ENCODE measurements around the gene KIF1A.

Gene KIF1A

DNA sequence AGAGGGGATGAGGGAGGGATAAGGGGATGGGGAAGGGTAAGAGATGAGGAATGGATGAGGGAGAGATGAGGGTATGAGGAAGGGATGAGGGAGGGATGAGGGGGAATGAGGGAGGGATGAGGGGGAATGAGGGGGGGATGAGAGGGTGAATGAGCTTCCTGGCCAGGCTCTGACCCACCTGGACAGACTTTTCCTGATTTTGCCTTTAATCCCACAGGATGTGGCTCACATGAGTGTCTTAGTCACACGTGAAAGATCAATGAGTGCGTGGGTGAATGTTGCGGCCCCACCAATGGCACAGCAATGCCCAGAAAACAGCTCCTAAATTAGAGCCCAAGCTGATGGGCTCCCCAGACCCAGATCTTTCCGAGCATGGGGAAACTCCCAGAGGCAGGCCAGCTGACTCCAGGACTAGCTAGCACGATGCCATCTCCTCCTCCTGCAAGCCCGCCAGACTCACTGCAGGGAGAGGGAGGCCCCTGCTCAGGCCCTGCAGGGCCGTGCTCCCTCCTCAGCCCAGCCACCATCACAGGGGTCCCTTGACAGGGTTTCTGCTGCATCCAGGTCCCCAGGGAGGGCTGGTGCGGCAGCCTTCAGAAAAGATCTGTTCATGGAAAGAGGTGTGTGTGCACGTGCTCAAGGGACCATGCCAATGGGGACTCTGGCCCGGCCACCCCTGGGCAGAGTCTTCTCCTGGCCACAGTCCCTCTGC, 87.0 kb downstream of the KIF1A start:
- no peak for DNase-seq

DNA sequence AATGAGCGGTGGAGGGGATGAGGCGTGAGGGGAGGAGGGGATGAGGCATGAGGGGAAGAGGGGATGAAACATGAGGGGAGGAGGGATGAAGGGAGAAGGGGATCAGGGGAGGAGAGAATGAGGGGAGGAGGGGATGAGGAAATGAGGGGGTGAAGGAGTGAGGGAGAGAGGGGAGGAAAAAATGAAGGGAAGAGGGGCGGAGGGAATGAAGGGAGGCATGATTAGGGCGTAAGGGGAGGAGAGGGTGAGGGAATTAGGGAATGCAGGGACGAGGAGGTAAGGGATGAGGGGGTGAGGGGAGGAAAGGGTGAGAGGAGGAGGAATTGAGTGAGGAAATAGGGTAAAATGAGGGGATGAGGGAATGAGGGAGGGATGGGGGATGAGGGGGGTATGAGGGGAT, 87.8 kb downstream of the KIF1A start:
- DNase-seq = no peak

DNA sequence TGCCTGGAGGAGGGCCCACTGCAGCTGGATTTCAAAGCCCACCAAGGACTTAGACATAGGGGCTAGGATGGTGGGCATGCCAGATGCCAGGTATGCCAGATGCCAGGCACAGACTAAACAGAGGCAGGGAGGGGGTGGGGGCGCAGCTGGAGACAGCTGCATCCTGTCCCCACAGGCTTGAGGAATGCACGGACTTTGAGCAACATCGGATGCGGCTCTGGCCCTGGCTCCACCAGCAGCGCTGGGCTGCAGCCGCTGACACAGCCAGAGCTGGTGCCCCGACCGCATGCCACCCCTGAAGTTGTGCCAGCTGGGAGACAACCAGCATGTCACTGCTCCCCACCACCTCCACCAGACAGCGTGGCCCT, 88.9 kb downstream of the KIF1A start:
- DNase-seq = no peak

DNA sequence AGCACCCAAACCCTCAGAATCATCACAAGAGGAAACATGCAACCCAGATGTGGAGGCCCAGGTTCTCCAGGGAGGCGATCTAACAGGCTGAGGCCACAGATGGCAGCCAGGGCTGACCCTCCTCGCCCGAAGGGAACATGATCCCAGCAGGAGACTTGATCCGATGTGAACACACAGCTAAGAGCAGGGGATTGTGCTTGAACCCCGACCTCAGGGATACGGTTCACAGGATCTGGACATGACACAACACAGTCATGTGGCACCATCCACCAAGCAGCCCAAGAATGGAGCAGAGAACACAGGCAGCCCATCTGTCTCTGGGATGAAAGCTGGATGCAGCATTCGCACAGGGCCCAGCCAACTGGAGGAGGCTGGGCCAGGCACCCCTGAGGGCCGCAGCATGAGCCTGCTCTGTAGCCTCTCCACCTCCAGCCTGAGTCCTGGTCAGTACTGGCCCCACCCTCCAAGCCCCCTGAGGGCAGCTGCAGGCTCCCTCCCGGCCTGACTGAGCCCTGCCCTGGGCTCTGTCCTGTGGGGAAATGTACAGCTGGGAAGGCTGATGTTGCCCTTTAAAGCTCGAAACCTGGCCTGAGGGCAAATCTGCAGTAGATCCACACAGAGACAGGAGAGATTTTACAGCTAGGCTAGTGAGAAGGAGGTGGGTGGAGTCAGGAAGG, 89.4 kb downstream of the KIF1A start:
- DNase-seq = no peak

DNA sequence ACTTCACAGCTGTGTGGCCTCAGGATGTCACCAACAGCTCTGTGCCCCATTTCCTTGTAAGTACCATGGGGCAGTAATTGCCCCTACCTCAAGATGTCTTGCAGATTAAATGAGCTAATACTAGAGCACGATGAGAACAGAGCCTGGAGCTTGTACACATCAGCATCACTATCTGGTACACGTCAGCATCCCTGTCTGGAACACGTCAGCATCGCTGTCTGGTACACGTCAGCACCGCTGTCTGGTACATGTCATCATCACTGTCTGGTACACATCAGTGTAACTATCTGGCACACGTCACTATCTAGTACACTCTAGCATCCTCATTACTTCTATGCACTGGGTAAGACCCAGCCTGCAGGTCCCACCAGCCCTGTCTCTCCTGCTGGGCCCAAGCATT, 91.2 kb downstream of the KIF1A start:
- DNase-seq = no peak

DNA sequence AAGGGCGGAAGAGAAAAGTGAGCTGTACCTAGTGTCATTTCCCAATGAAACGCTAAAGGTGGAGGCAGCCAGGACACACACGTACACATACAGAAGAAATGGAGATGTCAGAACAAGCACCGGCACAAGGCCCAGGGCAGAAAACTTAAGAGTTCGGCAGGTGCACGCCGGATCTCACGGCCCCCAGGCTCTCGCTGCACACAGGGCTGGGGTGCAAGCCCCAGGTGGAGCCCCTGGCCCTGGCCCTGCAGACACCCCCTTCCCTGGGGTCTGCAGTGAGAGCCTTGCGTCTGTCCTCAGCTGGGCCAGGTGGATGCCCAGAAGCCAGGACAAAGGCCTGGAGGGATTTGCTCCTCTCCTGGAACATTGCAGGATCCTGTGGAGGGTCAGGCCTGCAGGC, 91.7 kb downstream of the KIF1A start:
- DNase-seq = no peak

DNA sequence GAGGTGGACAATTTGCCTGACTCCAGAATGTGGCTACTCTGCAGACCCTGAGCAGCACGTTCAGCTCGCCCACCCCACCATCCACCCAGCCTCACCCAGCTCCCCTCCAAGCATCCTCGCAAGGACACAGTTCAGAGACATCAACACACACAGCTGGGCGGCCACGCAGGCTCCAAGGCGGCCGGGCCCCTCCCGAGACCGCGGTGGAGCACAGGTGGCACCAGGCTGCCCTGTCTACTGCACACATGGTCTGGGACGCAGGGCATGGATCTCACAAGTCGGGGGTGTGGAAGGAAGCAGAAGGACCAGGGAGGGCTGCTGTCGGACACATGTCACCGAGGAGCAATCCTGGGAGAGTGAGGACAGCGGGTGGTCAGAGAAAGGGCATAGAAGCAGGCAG, 92.1 kb downstream of the KIF1A start:
- DNase-seq = no peak

DNA sequence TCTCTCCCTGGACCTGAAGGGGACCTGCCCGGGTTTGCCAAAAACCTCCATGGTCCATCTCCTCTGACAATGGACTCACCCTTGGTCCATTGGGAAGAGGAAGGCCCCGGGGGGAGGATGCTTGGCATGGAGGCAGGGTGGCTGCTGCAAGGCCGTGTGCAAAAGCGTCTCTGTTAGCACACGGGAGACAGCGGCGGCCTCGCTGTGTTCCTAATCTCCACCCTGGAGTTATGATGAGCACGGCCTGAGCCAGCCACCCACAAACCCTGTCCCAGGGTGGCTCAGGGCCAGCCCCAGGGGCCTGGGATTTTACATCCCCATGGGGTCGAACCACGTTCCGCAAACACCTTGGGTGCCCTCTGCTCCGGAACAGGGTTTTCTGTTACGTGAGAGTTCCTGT, 92.6 kb downstream of the KIF1A start:
- DNase-seq = no peak

DNA sequence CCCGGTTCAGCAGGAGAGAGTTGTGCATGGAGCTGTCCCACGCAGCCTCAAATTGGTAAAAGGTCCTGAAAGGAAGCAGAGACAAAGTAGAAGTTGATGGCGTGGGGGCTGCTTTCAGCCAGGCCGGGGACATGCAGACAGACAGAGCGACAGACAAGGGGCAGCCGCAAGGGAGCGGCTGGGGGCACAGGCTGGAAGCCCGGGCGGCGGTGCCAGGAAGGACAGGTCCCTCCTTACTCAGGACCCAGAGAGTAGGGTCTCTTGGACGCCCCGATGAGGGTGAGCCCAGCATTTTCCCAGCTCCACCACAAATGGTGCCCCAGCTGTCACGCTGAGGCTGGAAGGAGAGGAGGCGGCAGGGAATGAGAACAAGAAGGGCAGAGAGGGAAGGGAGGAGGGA, 93.1 kb downstream of the KIF1A start:
- no peak for DNase-seq

DNA sequence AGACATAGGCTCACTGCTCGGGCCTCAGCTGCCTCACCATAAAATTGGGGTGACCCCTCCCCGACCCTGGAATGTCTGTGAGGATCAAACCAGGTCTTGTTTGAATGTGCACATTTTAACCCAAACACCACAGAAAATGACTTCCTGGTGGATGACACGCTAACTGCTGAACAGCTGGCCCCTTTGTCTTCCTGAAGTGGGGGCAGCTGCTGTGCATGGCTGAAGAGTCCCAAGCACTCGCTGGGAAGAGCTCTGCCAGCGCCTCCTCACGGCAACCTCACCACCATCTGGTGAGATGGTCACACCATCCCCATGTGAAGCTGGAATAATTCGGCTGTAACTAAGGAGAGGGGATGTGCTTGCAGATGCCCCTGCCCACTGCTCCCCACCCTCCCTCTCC, 94.3 kb downstream of the KIF1A start:
- no peak for DNase-seq

DNA sequence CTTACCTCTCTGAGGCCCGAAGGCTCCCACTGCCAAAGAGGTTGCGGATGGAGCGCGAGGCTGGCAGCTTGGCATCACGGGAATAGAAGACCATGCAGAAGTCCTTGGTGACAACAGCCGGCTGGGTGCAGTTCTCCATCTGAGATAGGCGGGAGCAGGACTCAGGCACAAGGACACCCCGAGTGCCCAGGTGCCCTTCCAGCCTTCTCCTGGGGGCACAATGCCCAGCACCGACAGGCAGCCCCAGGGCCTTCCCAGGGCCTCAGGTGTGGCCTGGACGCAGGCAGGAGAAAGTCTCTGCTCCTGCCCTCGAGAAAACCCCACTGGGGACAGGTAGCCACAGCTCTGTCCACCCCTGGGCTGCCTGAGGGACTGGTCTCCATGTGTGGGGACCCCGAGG, 94.8 kb downstream of the KIF1A start:
- DNase-seq = no peak

DNA sequence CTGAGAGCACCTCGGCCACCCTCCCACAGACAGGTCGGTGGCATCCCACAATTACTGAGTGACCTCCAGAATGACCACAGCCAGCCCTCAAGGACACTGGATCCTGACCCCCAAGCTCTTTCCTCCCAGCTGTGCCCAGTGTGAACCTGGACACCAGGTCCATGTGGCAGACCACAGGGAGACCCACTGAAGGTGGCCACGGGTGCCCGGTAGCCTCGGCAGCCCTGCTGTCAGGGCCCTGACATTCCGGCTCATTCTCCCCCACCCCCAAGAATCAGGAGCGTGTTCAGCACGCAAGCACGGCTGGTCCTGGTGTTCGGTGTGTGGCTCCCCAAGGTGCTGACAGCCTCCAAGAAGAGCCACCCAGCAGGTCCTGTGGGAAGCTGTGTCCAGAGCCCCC, 95.6 kb downstream of the KIF1A start:
- DNase-seq = no peak

DNA sequence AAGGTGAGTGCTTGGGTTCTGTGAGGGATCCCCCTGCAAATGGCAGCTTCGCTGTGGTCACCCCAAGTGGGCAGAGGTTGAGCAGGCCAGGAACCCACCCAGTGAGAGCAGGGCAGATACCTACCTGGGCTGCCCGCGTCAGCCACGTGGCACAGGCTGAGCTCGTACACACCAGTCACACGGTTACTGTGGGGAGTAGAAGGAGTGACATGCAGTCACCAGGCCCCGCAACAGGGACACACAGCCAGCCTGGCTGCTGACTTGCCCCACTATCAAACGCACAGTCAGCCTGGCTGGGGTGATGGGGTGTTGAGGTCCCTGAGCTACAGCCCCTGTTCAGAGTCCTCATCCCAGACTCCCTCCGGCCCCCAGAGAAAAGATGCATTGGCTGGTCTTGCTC, 96.2 kb downstream of the KIF1A start:
- no peak for DNase-seq

DNA sequence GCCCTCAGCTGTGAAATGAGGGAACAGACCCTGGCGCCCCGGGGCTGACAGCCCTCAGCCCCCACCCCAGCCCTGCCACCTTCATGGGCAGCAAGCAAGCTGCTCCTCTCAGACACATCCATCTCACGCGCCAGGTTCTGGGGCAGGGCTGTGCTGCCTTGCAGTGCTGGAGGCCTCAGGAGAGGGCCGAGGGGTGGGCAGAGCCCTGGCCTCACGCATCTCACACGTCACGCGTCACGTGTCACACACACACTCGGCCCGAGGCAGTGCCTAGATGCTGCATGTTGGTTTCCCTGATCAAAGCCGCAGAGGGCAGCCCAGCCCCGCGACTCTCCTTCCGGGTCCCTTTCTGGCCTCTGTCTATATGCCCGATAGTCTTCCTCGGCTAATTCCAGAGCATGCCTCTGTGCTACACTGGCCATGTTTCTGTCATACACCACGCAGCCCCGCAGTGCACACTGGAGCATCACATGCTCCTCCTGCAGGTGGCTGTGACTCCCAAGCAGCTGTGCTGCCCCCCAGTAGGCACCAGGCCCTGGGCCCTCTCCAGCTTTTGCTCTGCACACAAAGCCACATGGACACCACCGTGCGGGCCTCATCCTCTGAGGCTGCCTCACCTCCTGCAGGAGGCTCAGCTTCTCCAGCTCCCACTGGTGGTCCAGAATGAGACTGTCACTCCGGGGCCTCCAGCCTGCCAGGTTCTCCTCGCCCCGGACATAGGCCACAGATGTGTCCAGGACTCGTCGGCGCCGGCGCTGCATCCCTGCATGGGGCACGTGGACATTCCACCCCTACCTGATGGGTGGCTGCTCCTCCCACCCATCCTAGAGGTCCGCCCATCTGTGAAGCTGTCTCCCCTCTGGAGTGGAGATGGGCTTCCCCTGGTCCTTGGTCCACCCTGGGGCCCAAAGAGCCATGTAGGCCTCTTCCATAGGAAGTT, 97.0 kb downstream of the KIF1A start:
- DNase-seq = no peak

DNA sequence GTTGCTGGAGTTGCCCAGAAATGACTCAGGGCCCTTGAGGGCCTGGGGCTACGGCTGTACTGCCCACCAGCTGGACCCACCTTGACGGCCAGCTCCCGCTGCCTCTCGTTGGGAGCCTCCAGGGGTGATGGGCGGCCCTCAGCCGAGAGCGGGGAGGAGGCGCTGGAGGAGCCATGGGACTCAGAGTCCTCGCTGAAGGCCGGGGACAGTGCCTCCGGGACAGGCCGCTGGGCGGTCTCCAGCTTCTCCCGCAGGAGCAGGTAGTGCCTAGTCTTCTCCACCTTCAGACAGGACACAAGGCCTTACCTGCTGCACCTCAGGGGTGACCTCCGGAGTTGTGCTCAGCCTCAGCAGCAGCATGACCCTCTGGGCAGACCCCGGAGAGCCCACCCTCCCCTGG, 97.6 kb downstream of the KIF1A start:
- no peak for DNase-seq

DNA sequence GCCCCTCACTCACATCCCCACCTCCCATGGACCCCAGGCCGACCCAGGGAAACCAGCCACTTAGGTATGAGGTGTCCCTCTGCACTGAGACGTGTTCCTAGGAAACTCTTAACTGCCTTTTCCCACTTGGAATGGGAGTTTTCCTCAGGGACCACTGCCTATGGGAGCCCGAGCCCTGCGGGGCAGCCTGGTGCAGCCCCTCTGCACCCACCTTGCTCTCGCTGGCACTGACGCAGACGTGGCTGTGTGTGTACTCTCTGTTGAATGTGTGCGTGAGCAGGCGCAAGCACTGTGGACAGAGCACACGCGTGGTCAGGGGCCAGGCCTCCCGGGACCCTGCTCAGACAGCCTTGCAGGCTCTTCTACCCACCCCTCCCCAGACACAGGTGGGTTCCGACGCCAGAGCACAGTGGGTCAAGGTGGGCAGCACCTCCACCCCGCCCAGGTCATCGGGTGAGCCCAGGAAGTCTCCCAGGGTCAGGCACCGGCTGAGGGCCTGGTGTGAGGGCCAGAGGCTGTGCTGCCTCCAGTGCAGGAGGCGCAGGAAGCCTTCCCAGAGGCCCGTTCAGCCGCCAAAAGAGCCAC, 98.3 kb downstream of the KIF1A start:
- DNase-seq = no peak

DNA sequence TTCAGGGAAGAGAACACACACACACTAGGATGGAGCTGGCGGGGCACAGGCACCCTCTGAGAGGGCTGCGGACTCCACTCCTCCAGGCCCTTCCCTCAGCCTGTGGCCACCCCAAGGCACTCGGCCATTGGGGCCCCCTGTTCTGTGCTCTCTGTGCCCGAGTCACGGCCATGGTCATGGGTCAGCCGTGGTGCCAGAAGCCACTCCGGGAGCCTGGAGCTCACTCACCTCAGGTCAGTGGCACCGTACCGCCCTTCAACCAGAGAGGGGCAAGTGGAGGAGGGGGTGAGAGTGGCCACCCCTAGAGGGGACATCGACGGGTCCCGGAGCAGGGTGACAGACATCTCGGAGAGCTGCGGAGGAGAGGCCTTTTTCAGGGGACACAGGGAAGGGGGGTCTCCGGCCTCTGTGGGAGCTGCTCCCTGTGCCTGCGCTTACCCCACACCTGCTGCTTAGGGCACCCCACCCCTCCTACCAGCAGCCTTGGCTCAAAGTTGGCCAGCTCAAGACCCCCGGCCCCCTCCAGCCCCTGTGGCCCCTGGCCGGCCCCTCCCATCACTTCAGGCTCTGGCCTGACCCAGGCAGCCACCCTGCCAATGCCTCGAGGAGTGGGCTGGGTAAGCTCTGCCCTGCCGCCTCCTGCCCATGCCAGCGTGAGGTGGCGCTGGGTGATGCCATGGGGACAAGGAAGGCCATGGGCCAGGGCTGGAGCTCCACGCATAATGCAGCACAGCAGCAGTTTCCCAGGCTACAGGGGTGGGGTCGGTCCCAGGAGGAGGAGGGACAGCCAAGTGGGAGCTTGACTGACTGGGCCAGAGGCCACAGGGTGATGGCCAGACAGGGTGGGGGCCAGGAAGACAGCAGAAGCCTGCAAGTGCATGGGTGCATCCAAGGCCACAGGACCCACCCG, 99.1 kb downstream of the KIF1A start:
- DNase-seq = no peak

DNA sequence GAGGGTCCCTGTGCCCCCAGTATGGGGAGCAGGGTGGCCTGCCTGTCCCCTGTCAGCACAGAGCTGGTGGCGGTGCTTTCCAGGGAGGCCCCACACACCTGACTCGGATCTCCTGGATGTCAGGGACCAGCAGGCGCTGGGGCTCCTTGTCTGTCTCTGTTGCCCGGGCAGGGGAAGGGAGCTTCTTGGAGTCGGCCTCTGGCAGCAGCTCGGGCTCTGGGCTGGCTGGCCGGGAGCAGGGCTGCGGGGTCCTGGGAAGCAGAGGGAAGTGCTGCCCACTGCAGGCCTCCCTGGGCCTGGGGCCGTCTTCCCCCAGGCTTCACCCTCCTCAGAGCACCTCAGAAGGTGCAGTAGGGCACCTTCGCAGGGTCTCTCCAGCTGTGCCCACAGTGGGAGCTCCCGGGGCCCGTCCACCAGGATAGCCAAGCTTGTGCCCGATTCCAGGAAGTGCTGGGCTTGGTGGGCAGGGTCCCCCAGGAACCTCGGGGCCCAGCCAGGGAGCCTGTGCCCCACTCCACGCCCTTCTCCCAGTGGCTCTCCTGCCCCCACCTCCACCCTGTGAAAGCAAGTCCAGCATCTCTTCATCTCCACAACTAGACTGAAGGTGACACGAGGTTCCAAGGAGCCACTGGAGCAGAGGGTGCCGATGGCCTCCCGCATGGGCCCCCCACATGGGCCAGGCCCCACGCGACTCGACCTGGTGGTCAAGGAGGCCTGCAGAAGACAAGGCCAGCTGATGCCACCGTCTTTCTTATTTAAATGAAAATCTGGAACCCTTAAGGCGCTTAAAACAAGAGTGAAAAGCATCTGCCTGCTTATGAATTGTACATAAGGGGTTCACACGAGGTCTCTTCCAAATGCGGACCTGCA, 100.1 kb downstream of the KIF1A start:
- no peak for DNase-seq

DNA sequence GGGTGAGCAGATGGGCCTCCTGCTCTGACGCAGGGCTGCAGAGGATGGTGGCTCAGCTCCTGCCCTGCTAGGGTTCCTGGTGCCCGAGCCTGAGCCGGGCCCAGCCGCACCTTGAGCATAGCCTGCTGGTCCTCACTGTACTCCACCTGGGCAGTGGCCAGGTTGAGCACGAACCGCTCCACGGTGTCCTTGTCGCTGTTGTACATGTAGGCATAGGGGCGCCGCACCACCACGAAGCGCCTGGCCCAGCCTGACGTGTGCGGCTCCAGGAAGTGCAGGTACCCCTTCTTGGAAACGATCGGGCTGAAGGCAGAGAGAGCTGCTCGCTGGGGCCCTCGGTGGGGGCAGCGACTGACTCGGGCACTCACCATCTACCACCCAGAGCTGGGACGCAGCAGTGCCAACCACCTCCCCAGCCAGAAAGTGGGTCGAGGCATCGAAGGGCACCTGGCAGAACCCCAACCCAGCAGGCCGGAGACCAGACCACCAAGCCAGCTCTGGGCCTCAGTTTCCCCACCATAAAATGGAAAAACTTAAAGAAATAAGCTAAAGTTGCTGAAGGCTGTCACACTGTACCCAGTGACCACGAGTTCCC, 101.0 kb downstream of the KIF1A start:
- DNase-seq = no peak

DNA sequence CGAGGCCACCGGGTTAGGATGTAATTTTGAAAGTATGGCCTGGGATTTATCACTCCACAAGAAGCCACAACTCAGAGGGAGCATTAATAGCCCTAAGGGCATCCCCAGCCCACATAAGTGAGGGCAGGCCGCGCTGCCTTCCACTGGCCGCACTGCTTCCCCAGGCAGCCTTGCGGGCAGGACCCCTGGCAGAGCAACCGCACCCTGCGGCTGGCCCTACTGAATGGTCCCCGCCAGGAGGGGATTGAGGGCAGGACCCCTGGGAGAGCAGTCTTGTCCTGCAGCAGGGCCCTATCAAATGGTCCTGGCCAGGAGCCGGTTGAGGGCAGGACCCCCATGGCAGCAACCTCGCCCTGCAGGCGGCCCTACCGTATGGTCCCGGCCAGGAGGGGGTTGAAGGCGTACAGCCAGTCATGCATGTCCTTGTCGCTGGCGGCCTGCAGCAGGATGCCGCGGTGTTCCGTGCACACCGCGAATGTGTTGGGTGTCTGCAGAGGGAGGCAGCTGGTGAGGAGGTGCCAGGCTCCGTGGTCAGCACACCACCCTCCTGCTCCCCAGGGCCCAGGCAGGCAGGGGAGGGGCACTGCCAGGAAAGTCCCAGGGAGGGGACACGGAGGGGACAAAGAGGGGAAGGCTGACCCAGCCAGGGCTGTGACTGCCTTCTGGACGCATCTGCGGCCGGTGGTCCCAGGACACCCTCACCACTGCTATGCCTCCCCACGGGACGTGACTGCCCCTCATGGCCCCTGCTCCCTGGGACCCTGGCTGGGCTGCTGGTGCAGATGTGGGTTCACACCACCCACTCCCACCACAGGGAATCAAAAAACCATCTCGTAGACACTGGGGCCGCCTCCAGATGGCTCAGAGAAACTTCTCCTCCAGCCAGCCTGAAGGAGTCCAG, 102.1 kb downstream of the KIF1A start:
- no peak for DNase-seq

Measured in NCI-H2081 treated with DMSO at 0.1 percent for 48 hours (cell line).